ENCODE results near the gene TMEM260. TPM values are rescaled to one million over a fixed set of nuclear protein-coding genes. Genes with fewer than 3 reads are reported as not detected.
"Not testable (repeated sequence)": the region's sequence is repeated elsewhere in the genome, so short reads cannot be mapped to it uniquely, and the experiment has no call there.

The TMEM260 gene
- total and polyA plus RNA-seq, 12 donors, result 2.5 to 10.1 (median 5.2) TPM

DNA sequence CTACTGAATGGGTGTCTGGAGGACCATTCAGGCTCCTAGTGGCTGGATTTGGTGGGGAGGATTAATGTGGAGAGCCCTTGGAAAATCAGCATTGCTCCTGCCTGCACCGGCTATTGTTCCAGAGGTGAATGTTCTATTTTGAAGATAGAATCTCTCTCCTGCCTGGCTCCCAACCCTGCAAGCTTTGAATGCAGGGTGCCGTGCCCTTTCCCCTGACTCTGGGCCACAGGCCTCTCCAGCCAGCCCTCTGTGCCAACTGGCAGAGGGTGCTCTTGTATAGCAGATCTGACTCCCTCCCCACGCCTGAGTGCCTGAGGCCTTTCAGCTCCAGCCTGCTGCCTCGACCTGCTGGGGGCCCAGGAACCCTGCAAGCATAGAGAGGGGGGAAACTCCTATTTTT, 106.8 kb downstream of the TMEM260 start:
- TF ChIP-seq, protein P1, sequence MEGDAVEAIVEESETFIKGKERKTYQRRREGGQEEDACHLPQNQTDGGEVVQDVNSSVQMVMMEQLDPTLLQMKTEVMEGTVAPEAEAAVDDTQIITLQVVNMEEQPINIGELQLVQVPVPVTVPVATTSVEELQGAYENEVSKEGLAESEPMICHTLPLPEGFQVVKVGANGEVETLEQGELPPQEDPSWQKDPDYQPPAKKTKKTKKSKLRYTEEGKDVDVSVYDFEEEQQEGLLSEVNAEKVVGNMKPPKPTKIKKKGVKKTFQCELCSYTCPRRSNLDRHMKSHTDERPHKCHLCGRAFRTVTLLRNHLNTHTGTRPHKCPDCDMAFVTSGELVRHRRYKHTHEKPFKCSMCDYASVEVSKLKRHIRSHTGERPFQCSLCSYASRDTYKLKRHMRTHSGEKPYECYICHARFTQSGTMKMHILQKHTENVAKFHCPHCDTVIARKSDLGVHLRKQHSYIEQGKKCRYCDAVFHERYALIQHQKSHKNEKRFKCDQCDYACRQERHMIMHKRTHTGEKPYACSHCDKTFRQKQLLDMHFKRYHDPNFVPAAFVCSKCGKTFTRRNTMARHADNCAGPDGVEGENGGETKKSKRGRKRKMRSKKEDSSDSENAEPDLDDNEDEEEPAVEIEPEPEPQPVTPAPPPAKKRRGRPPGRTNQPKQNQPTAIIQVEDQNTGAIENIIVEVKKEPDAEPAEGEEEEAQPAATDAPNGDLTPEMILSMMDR (IDR thresholded peaks at IDR 0.05), result peak in 7 of 9 donors; percentile 16 to 47 (median 26)
- Histone ChIP-seq H3K27ac (no peak overlapping the region), H3K4me1 (peaks cover 0 to 5% (median 0%) of the 10 kb centered on the region in 9 donors), H3K4me3 (no peak overlapping the region), H3K27me3 (peaks cover 0 to under 1% (median 0%) of the 10 kb centered on the region in 7 donors), H3K36me3 (no peaks in the 10 kb centered on the region), H3K9me3 (peaks cover 0 to 5% (median 0%) of the 10 kb centered on the region in 11 donors)
- intact Hi-C loops (cut with DNase I), result loop anchor here in 2 of 10 donors (5.0 to 10.0 kb wide), 2 partner anchors 508 to 511 kb away; no protein-coding TSS in a partner anchor
- 38 to 43% methylated on average over 4 of the region's 4 CpGs for WGBS, 2 donors
- peak; percentile 29 to 40 for DNase-seq
- ATAC-seq, result peak; percentile 44 to 97 (median 75)

DNA sequence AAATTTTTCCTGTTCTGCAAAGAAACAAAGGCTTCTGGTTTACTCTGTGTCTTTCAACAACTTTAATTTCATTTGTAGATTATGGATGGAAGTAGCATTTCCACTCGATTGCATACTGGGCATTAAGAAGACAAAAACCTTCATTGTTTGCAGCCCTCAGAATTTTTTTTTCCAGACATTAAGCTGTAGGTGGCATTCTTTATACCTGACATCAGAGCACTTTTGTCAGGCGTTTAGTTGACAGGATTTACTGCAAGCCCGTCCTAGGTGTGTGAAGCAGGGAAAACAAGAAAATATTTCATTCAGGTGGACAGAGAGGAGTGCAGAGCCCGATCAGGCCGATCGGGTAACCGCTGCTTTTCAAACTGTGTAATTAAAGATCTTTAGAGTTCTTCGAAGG, 107.5 kb downstream of the TMEM260 start:
- WGBS, 2 donors, result 74 to 78% methylated on average over 8 of the region's 8 CpGs
- H3K9me3 ChIP-seq, result peaks cover 0 to 5% (median 0%) of the 10 kb centered on the region in 11 donors
- H3K4me3 ChIP-seq, result no peak overlapping the region

DNA sequence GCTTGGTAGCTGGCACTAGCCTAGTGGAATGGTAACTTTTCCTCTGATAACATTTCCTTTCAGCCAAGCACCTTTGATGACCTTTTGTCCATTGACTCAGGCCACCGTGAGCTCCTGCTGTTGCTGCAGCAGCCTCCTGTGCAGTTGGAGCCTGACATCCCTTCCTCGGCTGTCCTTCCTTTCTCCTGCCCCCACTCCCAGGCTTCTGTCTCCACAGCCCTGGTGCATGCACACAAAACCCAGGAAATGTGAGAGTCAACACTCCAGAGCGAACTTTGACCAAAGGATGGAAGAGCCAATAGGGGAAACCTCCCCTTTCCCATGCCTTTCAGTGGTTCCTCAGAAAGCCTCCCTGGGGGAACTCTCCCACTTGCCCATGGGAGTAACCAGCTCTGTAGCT, 115.0 kb downstream of the TMEM260 start:
- no peak for DNase-seq
- 68 to 69% methylated on average over 3 of the region's 3 CpGs for WGBS, 2 donors
- no peaks in the 10 kb centered on the region for H3K9me3 ChIP-seq
- no peak overlapping the region for H3K27ac ChIP-seq
- no peak for ATAC-seq
- H3K4me1 ChIP-seq, result no peaks in the 10 kb centered on the region
- H3K36me3 ChIP-seq, result no peaks in the 10 kb centered on the region
- intact Hi-C loops (cut with DNase I), result loop anchor here in 1 of 10 donors (10.0 kb wide), 1 partner anchor 490 kb away; no protein-coding TSS in a partner anchor
- H3K27me3 ChIP-seq, result peaks cover 0 to 24% (median 5%) of the 10 kb centered on the region in 7 donors
- TF ChIP-seq, protein P1 (IDR thresholded peaks at IDR 0.05), result no peak
- no peak overlapping the region for H3K4me3 ChIP-seq

More for the DNA sequence above, 107.5 kb downstream of the TMEM260 start:
- H3K36me3 ChIP-seq, result no peaks in the 10 kb centered on the region
- DNase-seq (no peak), ATAC-seq (no peak)
- intact Hi-C loops (cut with DNase I), result loop anchor here in 2 of 10 donors (5.0 to 10.0 kb wide), 2 partner anchors 508 to 510 kb away; no protein-coding TSS in a partner anchor
- peaks cover 0 to 5% (median 0%) of the 10 kb centered on the region in 7 donors for H3K27me3 ChIP-seq
- H3K4me1 ChIP-seq, result peaks cover 0 to 5% (median 0%) of the 10 kb centered on the region in 9 donors
- TF ChIP-seq, protein P1 (IDR thresholded peaks at IDR 0.05), result no peak
- H3K27ac ChIP-seq, result no peak overlapping the region

DNA sequence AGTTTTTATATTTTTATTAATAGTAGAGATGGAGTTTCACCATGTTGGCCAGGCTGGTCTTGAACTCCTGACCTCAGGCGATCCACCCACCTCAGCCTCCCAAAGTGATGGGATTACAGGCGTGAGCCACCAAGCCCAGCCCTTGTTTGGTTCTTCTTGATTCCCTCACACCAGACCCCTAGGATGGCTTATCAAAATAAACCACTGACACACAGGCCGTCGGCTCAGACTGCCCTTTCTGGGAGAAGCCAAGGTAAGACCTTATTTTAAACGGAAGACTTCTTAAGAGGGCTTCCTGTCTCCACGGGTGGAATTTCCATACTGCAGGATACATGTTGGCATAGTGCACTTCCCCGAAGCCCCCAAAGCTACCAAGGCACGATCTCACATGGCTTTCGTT, 115.6 kb downstream of the TMEM260 start:
- not testable (repeated sequence) for H3K36me3 ChIP-seq, DNase-seq, ATAC-seq, H3K9me3 ChIP-seq, H3K4me1 ChIP-seq, H3K27ac ChIP-seq, H3K4me3 ChIP-seq
- peaks cover 0 to 24% (median 5%) of the 10 kb centered on the region in 7 donors for H3K27me3 ChIP-seq
- 70 to 71% methylated on average over 9 of the region's 9 CpGs for WGBS, 2 donors
- intact Hi-C loops (cut with DNase I), result loop anchor here in 1 of 10 donors (10.0 kb wide), 1 partner anchor 490 kb away; no protein-coding TSS in a partner anchor

Other genes with a start within 250 kb of the TMEM260 start
- gene OTX2, start 230.7 kb downstream of the TMEM260 start, total RNA-seq, result not detected
- gene OTX2, start 230.7 kb downstream of the TMEM260 start, polyA plus RNA-seq, result not detected